ENCODE results near the gene TWIST2. TPM values are rescaled to one million over a fixed set of nuclear protein-coding genes. Genes with fewer than 3 reads are reported as not detected.

The TWIST2 gene
- total and polyA plus RNA-seq, 9 of the 15 experiments (the other 6 are each of a cell fraction or from before 2014, with no cell fraction given) = not detected

DNA sequence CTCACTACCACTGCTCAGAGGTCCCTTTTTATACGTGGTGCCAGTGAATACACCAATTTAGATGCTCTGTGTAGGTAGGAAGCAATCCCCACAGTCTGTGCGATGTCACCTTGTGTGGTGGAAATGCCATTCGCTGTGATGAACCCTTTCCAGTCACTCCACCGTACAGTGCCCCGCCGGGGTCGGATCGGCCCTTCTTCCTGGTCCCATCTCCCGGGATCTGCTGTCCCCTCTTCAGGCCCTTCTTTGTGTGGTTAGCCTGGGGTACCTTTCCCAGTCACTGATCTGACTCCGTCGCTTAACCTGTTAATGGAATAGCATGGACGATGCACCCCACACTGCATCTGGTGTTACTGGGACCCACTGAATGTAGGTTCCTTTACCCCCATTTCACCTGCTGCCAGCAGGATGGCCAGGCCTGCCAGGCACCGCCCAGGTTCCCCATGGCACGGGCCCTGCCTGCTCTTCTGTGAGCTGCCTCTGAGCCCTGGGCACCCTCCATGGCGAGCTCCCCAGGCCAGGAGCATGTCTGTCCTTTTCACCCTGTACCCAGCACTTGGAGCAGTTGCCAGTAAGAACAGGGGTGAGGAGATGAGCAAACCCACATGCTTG, 18.0 kb downstream of the TWIST2 start:
- no TSS peak for BruUV-seq (replicated peaks)
- TF ChIP-seq ZFPM2 (CRISPR knock-in tag; IDR thresholded peaks at IDR 0.05) = no peak
- TF ChIP-seq MLLT1 (IDR thresholded peaks at IDR 0.05) = no peak
- no peak for TF ChIP-seq ID3 (CRISPR knock-in tag; IDR thresholded peaks at IDR 0.05)
- no peak for TF ChIP-seq ID3 (tag; IDR thresholded peaks at IDR 0.05)
- TF ChIP-seq PYGO2 (tag; IDR thresholded peaks at IDR 0.05) = no peak
- no peak for TF ChIP-seq SREBF2 (CRISPR knock-in tag; IDR thresholded peaks at IDR 0.05)
- TF ChIP-seq HDAC8 (tag; IDR thresholded peaks at IDR 0.05) = no peak
- TF ChIP-seq TCFL5 (CRISPR knock-in tag; conservative IDR thresholded peaks at IDR 0.05) = no peak
- no peak for TF ChIP-seq HDAC3 (IDR thresholded peaks at IDR 0.05; ENCODE audit: borderline replicate concordance, partially characterized antibody)
- TF ChIP-seq PHTF2 (CRISPR knock-in tag; IDR thresholded peaks at IDR 0.05) = no peak
- TF ChIP-seq, protein P1, sequence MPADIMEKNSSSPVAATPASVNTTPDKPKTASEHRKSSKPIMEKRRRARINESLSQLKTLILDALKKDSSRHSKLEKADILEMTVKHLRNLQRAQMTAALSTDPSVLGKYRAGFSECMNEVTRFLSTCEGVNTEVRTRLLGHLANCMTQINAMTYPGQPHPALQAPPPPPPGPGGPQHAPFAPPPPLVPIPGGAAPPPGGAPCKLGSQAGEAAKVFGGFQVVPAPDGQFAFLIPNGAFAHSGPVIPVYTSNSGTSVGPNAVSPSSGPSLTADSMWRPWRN (IDR thresholded peaks at IDR 0.05; ENCODE audit: low read depth) = no peak
- TF ChIP-seq, protein P2, sequence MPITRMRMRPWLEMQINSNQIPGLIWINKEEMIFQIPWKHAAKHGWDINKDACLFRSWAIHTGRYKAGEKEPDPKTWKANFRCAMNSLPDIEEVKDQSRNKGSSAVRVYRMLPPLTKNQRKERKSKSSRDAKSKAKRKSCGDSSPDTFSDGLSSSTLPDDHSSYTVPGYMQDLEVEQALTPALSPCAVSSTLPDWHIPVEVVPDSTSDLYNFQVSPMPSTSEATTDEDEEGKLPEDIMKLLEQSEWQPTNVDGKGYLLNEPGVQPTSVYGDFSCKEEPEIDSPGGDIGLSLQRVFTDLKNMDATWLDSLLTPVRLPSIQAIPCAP (CRISPR knock-in tag; IDR thresholded peaks at IDR 0.05; ENCODE audit: borderline replicate concordance) = no peak
- TF ChIP-seq ZNF778 (CRISPR knock-in tag; IDR thresholded peaks at IDR 0.05) = no peak
- no peak for TF ChIP-seq ETV5 (CRISPR knock-in tag; IDR thresholded peaks at IDR 0.05; ENCODE audit: low read depth)
- no peak for TF ChIP-seq NBN (IDR thresholded peaks at IDR 0.05; ENCODE audit: low read depth)
- no peak for TF ChIP-seq CBX2 (IDR thresholded peaks at IDR 0.05; ENCODE audit: insufficient read depth, low read length, poor library complexity, severe bottlenecking)
- no peak for TF ChIP-seq ESRRB (CRISPR knock-in tag; IDR thresholded peaks at IDR 0.05; ENCODE audit: borderline replicate concordance)
- TF ChIP-seq, protein P3, sequence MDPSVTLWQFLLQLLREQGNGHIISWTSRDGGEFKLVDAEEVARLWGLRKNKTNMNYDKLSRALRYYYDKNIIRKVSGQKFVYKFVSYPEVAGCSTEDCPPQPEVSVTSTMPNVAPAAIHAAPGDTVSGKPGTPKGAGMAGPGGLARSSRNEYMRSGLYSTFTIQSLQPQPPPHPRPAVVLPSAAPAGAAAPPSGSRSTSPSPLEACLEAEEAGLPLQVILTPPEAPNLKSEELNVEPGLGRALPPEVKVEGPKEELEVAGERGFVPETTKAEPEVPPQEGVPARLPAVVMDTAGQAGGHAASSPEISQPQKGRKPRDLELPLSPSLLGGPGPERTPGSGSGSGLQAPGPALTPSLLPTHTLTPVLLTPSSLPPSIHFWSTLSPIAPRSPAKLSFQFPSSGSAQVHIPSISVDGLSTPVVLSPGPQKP (CRISPR knock-in tag; IDR thresholded peaks at IDR 0.05) = no peak
- TF ChIP-seq HIVEP1 (CRISPR knock-in tag; IDR thresholded peaks at IDR 0.05) = no peak

More for the DNA sequence above, 18.0 kb downstream of the TWIST2 start:
- H3K79me2 ChIP-seq (ENCODE audit: control insufficient read depth, insufficient read depth, low read length) = no peaks in the 10 kb centered on the region
- peaks cover 0 to 63% of the 10 kb centered on the region in 2 experiments; a peak in 3 of 5 replicates for H3K27me3 ChIP-seq (ENCODE audit: control insufficient read depth in 2 of 2, insufficient read depth in 2 of 2, low read length in 2 of 2)
- H3K36me3 ChIP-seq (ENCODE audit: control insufficient read depth, insufficient read depth, low read length) = no peaks in the 10 kb centered on the region
- no peaks in the 10 kb centered on the region for H3K9me1 ChIP-seq (ENCODE audit: control insufficient read depth, insufficient read depth, low read length)
- H2AFZ ChIP-seq (ENCODE audit: low read depth, low read length) = no peak overlapping the region
- intact Hi-C loops (cut with micrococcal nuclease) (no loop called here), in situ Hi-C loops (cut with MboI) (no loop called here)
- CTCF ChIA-PET (ENCODE audit: low intra/inter-chr PET ratio) = no interaction called here
- no peaks in the 10 kb centered on the region for H3K9me3 ChIP-seq (replicated peaks; ENCODE audit: control insufficient read depth, insufficient read depth, low read depth, low read length)
- no peak overlapping the region for H3K4me2 ChIP-seq (ENCODE audit: insufficient read depth, low read length)
- WGBS (ENCODE audit: insufficient coverage, low coverage, missing lambda C conversion rate) = 1% methylated on average over 10 of the region's 15 CpGs
- H3K27ac ChIP-seq (ENCODE audit: extremely low read depth, low read depth, low read length) = no peak overlapping the region
- POLR2A ChIA-PET = no interaction called here
- H4K20me1 ChIP-seq (replicated peaks; ENCODE audit: control insufficient read depth, insufficient read depth, low read length) = no peaks in the 10 kb centered on the region
- DNase-seq (ENCODE audit: extremely low read depth in 1 of 4, low spot score in 3 of 4) (no peak), FAIRE-seq (no peak), ATAC-seq (no peak)
- H3K4me3 ChIP-seq = no peak overlapping the region
- H3K4me1 ChIP-seq (replicated peaks in 1 of 2; ENCODE audit: control insufficient read depth in 2 of 2, insufficient read depth in 2 of 2, low read length in 2 of 2) = no peaks in the 10 kb centered on the region
- H3K9ac ChIP-seq (ENCODE audit: insufficient read depth in 1 of 2, low read depth in 2 of 2, low read length in 2 of 2) = no peak overlapping the region

Data from K562 (cell line).